Rectal smooth muscle tissue (tissue), 1 donor: ENCODE data around the gene GRM7.

Source experiments
- H3K27ac ChIP-seq: one replicate; pipeline ENCODE4 v1.7.0; 2013; ENCODE audit warnings: low read depth, low read length, inconsistent platforms
- H3K27me3 ChIP-seq: one replicate; pipeline ENCODE4 v1.7.0; 2013; ENCODE audit warnings: low read length; ENCODE audit not compliant: control insufficient read depth, insufficient read depth
- H3K36me3 ChIP-seq: one replicate; pipeline ENCODE4 v1.7.0; 2013; ENCODE audit warnings: low read length; ENCODE audit not compliant: control insufficient read depth, insufficient read depth
- H3K4me1 ChIP-seq: one replicate; pipeline ENCODE4 v1.7.0; 2013; ENCODE audit warnings: low read length; ENCODE audit not compliant: control insufficient read depth, insufficient read depth
- H3K4me3 ChIP-seq: one replicate; pipeline ENCODE4 v1.7.0; 2013; ENCODE audit warnings: low read length
- H3K9ac ChIP-seq: one replicate; pipeline ENCODE4 v1.7.0; 2013; ENCODE audit warnings: low read length

Gene GRM7

DNA sequence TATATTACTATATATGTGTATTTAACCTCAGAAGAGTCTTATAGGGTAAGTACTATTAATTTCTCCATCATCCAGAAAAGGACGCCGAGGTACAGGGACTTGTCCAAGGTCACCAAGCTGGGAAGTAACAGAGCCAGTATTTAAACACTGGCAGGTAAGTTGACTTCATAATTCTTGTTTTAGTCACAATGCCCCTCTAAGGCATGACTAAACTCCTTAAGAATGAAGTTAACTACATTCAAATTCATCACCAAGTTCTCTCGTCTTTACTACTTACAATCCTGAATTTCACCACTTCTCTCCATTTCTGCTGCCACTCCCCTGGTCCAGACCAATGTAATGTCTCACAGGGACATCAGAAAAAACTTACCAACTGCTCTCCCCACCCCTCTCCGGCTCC, 312.1 kb downstream of the GRM7 start:
- H3K4me3 ChIP-seq: no peak overlapping the region
- no peak overlapping the region for H3K27ac ChIP-seq
- H3K36me3 ChIP-seq: no peaks in the 10 kb centered on the region
- H3K27me3 ChIP-seq: no peaks in the 10 kb centered on the region
- no peak overlapping the region for H3K9ac ChIP-seq
- no peaks in the 10 kb centered on the region for H3K4me1 ChIP-seq

DNA sequence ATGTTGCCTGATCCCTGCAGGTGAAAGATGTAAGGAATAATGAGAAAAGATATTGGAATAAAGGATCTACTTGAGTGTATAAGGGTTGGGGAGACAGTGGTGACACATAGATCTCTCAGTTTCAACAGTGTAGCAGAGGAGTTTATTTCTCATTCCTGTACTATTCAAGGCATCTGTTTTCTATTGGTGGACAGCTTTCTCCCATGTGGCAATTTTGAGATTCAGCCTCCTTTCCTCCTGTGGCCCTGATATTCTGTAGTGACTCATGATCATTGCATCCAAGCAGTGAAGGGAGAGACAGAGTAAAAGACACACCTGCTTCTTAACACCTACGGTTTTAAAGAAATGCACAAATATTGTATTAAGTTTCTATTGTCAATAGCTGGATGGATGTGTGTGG, 327.6 kb downstream of the GRM7 start:
- Histone ChIP-seq H3K4me1 (no peaks in the 10 kb centered on the region), H3K4me3 (no peak overlapping the region), H3K27me3 (no peaks in the 10 kb centered on the region), H3K9ac (no peak overlapping the region), H3K36me3 (no peaks in the 10 kb centered on the region), H3K27ac (no peak overlapping the region)

DNA sequence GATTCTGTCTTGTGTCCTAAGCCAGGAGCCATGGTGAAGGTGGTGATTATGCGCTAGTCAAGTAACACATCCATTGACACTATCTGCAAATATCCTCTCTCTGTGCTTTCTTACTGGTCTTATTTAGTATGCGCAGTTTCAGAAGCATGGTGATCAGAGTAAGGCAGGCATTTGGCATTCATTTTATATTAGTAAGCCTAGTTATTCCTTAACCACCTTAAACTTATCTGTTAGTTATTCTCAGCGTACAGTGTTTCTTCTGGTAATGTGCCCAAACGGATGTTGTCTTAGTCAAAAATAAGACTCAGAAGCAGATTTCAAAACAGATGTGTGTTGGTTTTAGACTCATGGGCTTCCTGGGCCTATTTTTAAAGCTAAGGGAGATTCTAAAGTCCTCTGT, 329.2 kb downstream of the GRM7 start:
- no peaks in the 10 kb centered on the region for H3K27me3 ChIP-seq
- no peak overlapping the region for H3K4me3 ChIP-seq
- H3K4me1 ChIP-seq: no peaks in the 10 kb centered on the region
- no peaks in the 10 kb centered on the region for H3K36me3 ChIP-seq
- no peak overlapping the region for H3K9ac ChIP-seq
- no peak overlapping the region for H3K27ac ChIP-seq

DNA sequence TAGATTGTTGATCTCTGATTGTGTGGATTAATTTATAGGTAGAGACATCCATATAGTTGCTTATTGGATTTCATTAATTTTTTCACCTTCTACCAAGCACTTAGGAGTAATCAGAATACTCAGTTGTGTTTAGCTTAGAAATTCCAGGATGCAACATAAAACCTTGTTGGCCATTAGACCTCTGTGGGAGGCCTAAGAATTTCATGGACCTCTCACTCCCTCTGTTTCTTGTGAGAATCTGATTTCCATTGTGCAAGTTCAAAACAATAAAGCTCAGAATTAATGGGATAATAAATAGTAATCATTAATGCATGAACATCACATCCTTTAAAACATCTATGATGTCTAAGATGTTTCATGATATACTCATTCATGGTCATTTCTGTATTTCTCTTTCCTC, 332.4 kb downstream of the GRM7 start:
- Histone ChIP-seq H3K9ac (no peak overlapping the region), H3K27me3 (no peaks in the 10 kb centered on the region), H3K4me1 (no peaks in the 10 kb centered on the region), H3K27ac (no peak overlapping the region), H3K4me3 (no peak overlapping the region), H3K36me3 (no peaks in the 10 kb centered on the region)

DNA sequence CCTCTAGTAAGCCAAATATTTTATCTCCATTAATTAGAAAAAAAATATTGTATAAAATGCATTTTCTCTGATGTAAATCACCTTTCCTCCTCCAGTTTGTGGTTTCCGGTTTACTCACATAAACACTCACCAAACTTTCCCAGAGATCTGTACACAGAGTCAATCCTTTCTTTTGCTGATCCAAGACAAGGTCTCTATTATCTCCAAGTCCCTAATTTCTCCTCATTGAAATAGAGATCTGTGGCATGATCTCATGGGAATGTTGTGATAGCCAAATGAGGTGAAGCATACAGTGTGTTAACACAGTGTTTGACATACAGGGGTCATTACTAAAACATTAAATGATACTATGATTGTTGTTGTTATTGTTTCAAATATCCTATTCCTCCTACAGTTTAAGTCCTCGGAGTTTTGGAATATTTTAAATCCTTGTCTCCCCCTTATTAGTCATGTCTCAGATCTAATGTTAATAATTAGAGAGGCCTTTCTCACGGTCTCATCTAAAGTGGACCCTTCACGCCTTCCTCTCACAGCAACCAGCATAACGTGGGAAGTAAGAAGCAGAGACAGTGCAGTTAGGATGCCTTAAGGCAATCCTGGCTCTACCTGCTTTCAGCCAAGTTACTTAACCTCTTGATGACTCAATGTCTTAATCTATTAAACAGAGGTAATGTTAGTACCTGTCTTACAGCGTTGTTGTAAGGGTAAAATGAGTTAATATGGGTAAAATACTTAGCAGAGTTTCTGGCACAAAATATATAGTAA, 333.3 kb downstream of the GRM7 start:
- H3K4me1 ChIP-seq: no peaks in the 10 kb centered on the region
- no peaks in the 10 kb centered on the region for H3K36me3 ChIP-seq
- no peak overlapping the region for H3K9ac ChIP-seq
- H3K27ac ChIP-seq: no peak overlapping the region
- no peak overlapping the region for H3K4me3 ChIP-seq
- H3K27me3 ChIP-seq: no peaks in the 10 kb centered on the region

DNA sequence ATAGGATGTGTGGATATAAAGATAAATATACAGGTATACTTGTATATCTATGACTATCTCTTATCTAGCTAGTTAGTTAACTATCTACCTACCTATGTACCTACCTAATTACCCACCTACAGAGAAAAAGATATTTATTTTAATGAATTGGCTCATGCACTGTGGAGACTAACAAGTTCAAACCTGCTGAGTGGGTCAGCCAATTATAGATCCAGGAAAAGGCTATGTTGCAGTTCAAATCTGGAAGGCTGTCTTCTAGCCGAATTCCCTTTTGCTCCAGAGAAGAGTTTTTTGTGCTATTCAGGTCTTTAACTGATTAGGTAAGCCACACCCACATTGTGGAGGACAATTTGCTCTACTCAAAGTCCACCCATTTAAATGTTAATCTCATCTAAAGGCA, 335.0 kb downstream of the GRM7 start:
- Histone ChIP-seq H3K4me3 (no peak overlapping the region), H3K9ac (no peak overlapping the region), H3K27me3 (no peaks in the 10 kb centered on the region), H3K4me1 (no peaks in the 10 kb centered on the region), H3K36me3 (no peaks in the 10 kb centered on the region), H3K27ac (no peak overlapping the region)

DNA sequence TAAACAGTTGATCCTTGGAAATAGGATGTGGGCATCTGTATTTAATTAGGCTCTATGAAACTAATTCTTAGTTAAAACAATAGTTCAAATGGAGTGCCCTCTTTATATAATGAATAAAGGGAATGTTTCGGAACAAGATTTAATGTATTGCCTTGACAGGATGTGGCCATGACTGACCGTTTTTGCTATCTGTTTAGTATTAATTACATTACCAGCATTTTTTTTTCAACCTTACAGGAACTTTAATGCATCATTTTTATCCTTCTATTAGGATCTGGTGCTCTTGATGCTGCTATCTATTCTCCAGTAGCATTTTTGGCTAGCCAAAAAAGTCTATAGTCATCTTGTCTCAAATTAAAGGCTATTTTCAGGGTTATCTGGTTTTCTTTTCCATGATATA, 340.9 kb downstream of the GRM7 start:
- Histone ChIP-seq H3K27me3 (no peaks in the 10 kb centered on the region), H3K9ac (no peak overlapping the region), H3K36me3 (no peaks in the 10 kb centered on the region), H3K4me3 (no peak overlapping the region), H3K4me1 (no peaks in the 10 kb centered on the region), H3K27ac (no peak overlapping the region)

DNA sequence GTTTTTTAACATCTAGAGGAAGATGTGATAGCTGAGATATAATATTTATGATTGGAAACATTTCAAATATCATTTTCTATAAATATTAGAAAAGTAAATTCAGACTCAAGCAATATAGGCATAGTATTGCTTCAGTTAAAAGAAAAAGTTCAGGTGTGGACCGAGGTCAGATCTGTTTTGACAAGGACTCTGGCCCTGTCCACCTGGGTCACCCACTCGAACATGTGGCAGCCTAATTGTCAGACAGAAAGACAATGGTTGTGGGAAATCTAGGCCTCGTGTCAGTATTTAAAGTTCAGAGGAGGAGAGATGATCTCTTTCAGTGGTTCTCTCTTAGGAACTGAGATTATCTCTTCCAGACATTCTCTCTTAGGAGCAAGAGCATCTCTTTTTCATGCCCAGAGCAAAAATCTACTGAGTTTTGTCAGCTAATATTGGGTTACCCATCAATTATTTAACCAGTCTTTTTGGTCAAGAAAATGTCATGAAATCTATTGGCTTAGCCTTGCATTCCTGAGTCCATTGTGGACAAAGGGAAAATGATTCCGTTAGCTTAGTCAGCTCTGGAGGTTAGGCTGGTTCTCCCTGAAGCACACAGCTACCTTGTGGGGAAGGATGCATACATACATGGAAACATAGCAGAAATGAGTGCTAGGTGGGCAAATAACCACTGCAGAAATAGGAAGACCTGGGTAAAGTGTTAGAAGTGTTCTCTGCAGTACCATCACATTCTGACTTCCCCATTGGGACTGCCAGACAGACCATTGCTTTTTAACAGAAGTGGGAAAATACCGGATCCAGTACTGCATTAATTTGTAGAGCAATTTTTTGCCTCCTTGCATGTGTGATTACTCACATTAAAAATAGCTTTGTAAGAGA, 343.3 kb downstream of the GRM7 start:
- Histone ChIP-seq H3K4me1 (no peaks in the 10 kb centered on the region), H3K27ac (no peak overlapping the region), H3K36me3 (no peaks in the 10 kb centered on the region), H3K9ac (no peak overlapping the region), H3K4me3 (no peak overlapping the region), H3K27me3 (no peaks in the 10 kb centered on the region)

DNA sequence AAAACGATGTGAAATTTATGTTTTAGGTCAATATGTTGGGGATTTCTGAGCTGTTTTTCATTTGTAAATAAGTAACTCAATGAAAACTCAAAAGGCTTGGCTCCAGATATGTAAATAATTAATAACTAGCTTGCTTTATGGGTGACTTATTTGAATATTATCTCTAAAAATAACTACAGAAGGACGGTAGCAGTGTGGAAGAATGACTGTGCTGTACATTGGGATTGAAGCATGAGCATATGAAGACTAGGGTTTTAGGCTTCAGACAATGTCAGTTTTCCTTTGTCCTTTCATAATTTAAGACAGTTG, 343.9 kb downstream of the GRM7 start:
- Histone ChIP-seq H3K4me1 (no peaks in the 10 kb centered on the region), H3K27ac (no peak overlapping the region), H3K4me3 (no peak overlapping the region), H3K36me3 (no peaks in the 10 kb centered on the region), H3K27me3 (no peaks in the 10 kb centered on the region), H3K9ac (no peak overlapping the region)

DNA sequence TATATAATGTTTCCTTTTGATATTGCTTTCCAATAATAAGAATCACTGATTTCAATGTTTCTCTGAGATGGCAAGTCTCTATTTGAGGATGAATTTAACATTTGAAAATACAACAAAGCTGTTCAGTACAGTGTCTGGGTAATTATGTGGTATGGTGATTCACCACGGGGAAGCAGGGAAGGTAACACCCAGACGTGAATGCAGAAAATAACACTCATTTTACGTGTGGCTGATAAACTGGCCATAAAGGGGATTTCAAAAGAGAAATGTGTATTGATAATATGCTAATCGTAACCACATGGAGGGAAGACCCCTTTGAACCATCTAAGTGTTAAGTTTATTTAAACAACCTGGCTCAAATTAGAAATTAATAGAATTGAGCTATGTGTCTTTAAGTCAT, 344.6 kb downstream of the GRM7 start:
- Histone ChIP-seq H3K27me3 (no peaks in the 10 kb centered on the region), H3K27ac (no peak overlapping the region), H3K4me3 (no peak overlapping the region), H3K9ac (no peak overlapping the region), H3K36me3 (no peaks in the 10 kb centered on the region), H3K4me1 (no peaks in the 10 kb centered on the region)

DNA sequence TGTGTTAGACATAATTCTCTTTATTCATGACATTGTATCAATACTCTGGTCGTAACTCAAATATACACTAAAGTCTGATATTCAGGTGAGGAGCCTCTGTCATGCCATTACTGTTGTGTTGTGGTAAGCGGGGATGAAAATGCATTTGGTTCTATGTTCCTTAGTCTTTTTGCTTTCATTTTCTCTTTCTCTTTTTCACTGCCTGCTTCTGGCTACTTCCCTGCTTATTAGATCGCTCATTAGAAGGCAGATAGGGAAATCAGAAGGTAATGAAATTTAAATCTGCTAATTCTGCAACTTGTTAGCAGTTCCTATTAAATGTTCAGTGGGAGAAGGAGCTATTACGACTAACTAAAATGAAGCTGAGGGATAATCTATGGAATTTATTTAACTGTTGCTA, 345.0 kb downstream of the GRM7 start:
- Histone ChIP-seq H3K4me1 (no peaks in the 10 kb centered on the region), H3K27ac (no peak overlapping the region), H3K36me3 (no peaks in the 10 kb centered on the region), H3K27me3 (no peaks in the 10 kb centered on the region), H3K4me3 (peak overlapping the region; percentile 35), H3K9ac (no peak overlapping the region)

DNA sequence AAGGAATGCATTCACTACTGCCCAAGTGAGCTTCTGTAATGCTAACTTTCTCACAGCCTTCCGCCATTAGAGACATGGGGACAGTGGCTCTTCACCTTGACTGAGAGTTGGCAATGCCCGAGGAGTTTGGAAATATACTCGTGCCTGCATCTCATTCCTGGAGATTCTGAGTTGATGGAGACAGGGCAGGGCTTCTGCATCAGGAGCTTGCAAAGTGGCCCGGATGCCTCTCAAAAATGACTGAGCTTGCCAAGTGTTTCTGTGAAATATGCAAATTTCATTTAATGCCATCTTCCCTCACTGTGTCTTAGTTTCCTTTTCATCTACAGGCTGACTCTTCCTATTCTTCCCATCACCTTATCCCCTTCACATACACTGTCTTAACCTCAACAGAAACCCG, 346.2 kb downstream of the GRM7 start:
- Histone ChIP-seq H3K4me1 (no peaks in the 10 kb centered on the region), H3K4me3 (no peak overlapping the region), H3K36me3 (no peaks in the 10 kb centered on the region), H3K27ac (no peak overlapping the region), H3K27me3 (no peaks in the 10 kb centered on the region), H3K9ac (no peak overlapping the region)

DNA sequence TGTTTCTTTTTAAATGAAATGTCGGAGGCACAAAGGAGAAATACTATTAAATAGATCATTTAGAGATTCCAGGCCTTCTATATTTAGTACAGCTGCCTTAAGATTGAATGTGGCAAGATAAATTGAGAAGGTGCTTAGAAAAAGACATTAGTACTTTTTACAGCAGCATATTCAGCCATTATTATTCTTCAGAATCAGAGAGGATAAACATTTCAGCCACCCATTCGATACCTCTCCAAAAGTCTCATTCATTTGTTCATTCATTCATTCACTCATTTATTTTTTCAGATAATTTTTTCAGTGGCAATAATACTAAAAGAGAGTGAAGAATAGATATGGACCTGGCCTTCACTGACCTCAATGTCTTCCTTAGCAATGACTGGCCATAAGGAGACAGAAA, 347.0 kb downstream of the GRM7 start:
- Histone ChIP-seq H3K36me3 (no peaks in the 10 kb centered on the region), H3K27me3 (no peaks in the 10 kb centered on the region), H3K9ac (no peak overlapping the region), H3K27ac (no peak overlapping the region), H3K4me1 (no peaks in the 10 kb centered on the region), H3K4me3 (no peak overlapping the region)
